Activated CD8-positive, alpha-beta memory T cell treated with anti-CD3 and anti-CD28 coated beads, Interleukin-2, amount 50 U/mL, for 1 hour (primary cell): ENCODE data around the gene USF3.
"Not testable (repeated sequence)": the region's sequence is repeated elsewhere in the genome, so short reads cannot be mapped to it uniquely, and the experiment has no call there.

Experiments
- DNase-seq: peaks from one replicate; pipeline ENCODE4 v3.0.0-alpha.2; 2020; ENCODE audit errors: extremely low read depth

The USF3 gene

DNA sequence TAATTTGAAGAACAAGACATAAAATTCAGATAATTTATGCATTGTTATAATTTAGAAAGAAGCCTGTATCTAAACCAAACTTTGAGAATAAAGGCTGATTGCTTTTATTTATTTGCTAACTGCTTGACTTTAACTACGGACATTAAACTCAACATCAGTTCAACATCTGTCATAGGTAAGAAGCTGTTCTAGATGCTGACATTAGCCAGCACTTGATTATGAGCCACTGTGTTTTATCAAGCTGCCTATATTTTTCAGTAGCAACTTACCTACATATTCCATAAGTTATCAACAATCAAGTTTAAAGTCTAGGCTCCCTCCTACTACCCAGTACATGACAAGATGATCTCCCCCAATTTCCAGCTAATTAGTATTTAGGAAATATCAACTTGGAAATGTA is 42.1 kb downstream of the USF3 start:
- DNase-seq, result no peak

- DNase-seq, result no peak
These were observed 47.1 kb downstream of the USF3 start for GRCh38 chr3:113649174-113649845.

DNA sequence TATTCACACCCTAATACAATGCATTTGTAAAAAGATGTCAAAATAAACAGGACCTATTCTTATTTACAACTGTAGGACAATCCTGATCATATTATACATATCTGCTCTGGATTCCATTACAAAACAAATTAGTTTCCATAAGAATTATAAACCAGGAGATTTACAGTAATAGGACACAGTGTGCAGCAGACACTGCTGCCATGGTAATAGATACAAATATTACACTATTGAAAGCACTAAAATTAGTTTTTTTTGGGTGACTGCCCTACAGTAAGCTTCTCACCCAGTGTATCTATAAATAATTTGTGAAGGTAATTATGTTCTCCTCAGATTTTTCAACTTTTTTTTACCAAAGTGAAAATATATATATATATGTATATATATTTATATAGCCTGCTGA is 47.9 kb downstream of the USF3 start:
- DNase-seq, result no peak

GRCh38 chr3:113643583-113643982 is 52.9 kb downstream of the USF3 start:
- DNase-seq, result no peak

DNA sequence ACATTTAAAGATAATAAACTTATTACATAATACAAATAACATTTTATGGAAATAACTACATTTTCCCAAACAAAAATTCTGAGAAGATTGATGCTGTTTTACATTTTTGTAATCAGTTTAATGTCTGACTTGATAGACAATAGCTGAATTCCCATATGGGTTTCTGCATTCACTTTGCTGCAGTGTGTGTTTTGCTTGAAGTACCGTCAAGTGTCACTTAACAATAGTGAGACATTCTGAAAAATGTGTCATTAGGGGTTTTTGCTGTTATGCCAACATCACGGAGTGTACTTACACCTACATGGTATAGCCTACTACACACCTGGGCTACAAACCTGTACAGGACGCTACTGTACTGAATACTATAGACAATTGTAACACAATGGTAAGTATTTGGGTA is 57.5 kb downstream of the USF3 start:
- DNase-seq, result no peak

GRCh38 chr3:113637756-113638155 is 58.7 kb downstream of the USF3 start:
- DNase-seq, result no peak

- DNase-seq, result not testable (repeated sequence)
These were observed 60.4 kb downstream of the USF3 start for GRCh38 chr3:113636034-113636433.

GRCh38 chr3:113634782-113635474 is 61.5 kb downstream of the USF3 start:
- no peak for DNase-seq

DNA sequence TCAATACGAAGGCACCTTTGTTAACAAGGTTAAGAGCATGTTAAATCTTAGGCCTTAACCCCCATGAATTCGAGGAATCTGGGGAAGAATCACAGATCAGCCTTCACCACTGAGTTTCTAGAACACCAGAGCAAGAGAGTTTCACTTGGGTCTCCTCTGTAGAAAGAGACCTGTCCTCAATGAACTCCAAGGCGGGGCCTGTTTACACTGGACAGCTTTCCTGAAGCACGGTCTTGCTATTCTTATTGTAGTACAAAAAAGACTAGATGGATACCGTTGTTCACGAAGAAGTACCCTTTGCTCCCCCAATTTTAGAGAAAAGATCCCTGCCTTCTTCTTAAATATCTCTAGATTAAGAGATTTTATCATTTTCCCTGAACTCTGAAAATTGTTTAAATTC is 64.9 kb downstream of the USF3 start:
- DNase-seq, result no peak

GRCh38 chr3:113630956-113631542 is 65.4 kb downstream of the USF3 start:
- DNase-seq, result no peak

- no peak for DNase-seq
These were observed 66.6 kb downstream of the USF3 start for GRCh38 chr3:113629584-113630421.

- no peak for DNase-seq
These were observed 67.7 kb downstream of the USF3 start for GRCh38 chr3:113628788-113629187.

DNA sequence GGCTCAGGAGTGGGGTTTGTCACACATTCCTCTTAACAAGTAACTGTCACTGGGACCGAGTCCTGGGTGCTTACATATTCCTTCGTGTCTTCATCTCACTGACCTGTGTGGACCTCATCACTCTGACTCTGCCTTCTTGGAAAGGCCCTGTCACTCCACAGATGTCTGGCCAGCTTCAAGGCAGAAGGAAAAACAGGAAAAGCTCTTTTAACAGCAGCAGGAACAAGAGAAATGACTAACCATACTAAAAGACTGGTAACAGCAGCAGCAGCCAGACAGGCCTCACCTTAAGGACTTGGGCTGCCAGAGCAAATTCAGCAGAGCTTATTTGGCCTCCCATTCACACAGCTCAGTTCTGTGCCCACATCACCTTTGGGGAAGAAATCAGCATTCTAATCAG is 68.1 kb downstream of the USF3 start:
- no peak for DNase-seq

DNA sequence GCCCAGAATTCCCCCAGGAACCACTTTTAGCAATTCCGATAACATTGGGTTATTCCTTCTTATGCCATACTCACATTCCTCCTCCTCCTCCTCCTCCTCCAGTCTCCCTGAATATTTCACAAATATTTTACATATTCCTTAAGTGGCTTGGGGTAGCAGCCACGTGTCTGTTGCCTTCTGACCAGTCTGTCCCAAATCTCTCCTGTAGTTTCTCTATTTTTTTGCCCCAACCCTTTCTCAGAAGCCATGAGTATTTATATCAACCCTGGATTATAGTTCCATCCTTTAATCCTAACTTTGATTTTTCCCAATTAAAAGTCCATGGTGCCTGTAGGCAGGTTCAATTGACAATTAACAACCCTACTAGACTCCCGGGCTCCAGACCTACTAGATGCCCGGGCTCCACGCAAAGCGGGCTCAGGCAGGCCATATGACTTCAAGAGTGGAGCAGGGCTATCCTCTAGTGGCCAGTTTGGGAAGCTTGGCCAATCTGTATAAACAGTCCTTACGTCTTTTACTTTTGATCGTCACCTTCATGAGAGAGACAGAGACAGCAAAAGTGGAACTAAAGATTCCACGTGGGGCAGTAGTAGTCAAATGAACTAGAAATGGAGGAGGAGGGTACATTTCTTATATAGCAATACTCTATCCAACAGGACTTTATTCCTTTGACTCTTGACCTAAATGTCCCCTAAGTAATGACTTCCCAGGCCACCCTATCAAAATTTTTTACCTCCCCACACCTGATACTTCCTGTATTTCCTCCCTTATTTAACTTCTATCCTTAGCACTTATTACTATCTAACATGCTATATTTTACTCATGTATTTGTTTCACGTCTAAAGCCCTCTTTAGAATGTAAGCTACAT is 69.7 kb downstream of the USF3 start:
- DNase-seq, result no peak

GRCh38 chr3:113625834-113626233 is 70.6 kb downstream of the USF3 start:
- no peak for DNase-seq

DNA sequence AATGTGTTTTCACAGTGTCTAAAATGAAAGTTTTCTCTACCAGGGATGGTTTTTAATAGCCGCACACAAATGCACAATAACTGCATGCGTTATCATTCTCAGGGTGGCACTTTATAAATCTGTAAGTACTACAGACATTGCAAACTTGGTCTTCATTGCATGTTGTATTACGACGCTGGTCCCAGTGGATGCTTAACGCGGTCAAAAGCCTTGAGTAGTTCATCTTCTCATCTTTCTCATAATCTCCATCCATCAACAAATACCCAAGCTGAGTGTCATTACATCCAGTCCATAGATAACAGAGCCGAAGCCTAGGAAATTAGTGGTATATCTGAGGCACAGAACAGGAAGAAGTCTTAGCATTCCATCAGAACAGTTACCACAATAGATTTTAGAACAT is 72.6 kb downstream of the USF3 start:
- no peak for DNase-seq

DNA sequence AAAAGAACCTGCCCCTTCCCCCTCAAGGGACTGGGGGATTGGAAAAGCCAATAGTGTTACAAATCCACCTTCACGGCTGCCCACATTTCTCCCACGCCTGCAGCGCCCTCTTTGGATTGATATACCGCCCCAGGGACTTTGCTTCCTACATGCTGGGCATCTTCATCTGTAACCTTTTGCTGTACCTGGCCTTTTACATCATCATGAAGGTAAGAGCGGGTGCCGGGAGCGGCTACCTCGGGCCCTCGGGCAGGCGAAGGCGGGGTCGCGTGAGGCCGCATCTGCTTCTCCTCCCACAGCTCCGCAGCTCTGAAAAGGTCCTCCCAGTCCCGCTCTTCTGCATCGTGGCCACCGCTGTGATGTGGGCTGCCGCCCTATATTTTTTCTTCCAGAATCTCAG is 73.1 kb downstream of the USF3 start:
- DNase-seq, result no peak

DNA sequence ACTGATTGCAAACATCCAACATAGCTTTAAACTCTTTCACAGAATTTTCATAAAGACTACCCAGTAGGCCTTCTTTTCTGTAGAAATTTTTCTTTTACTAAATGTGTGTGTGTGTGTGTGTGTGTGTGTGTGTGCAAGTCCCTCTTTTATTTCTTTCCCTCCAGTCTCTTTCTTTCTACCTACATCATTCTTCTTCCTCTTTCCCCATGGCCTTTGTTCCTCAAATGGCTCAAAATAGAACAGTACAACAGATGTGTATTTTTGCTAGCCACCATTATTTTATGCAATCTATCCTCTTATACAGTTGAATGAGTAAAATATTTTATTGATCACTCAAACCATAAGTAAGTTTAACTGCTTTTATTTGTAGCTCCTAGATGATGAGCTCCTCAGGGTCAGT is 76.4 kb downstream of the USF3 start:
- DNase-seq, result no peak

DNA sequence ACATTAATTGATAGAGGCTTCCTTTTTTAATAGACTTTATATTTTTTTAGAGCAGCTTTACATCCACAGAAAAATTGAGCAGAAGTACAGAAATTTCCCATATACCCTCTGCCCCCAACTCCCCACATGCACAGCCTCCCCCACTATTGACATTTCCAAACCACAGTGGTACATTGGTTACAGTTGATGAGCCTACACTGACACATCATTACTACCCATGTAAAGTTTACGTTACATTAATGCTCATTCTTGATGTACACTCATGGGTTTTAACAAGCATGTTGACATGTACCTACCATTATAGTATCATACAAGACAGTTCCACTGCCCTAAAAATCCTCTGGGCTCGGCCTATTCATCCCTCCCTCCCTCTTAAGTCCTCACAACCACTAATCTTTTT is 78.7 kb downstream of the USF3 start:
- no peak for DNase-seq

- DNase-seq, result no peak
These were observed 80.5 kb downstream of the USF3 start for GRCh38 chr3:113615976-113616375.

- DNase-seq, result no peak
These were observed 82.0 kb downstream of the USF3 start for GRCh38 chr3:113614402-113614801.

DNA sequence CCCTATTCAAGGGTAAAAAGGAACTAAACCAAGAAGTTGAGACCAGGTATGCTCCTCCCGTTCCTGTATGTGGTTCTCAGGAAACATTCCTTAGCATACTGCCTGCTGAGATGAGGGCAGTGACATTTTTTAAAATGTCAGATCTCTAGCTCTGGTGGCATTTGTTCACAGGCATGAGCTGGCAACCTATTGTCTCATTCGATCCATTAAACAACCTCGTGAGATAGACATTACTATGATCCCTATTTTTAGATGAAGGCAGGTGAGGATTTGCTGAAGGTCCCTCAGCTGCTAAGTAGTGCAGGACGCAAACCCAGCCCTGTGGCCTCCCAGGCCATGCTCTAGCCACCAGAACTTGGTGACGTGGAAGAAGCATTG is 89.2 kb downstream of the USF3 start:
- DNase-seq, result no peak
